Adipocyte (in vitro differentiated cells): ENCODE results near the gene FBXW7.
A peak's percentile ranks its signal among the peaks of the same experiment; 100 is the strongest.

Source experiments
- DNase-seq: peaks from one replicate; pipeline ENCODE4 v3.0.0-alpha.2; 2015; ENCODE audit warnings: low read depth
- H3K27me3 ChIP-seq: replicated peaks from 2 replicates; pipeline ENCODE4 v1.7.0; 2013; ENCODE audit warnings: mild to moderate bottlenecking, low read length, moderate library complexity; ENCODE audit not compliant: control insufficient read depth, insufficient read depth
- H3K36me3 ChIP-seq: 2 replicates; pipeline ENCODE4 v1.7.0; 2013; ENCODE audit warnings: low read length, mild to moderate bottlenecking, moderate library complexity; ENCODE audit not compliant: control insufficient read depth, insufficient read depth, severe bottlenecking
- H3K4me1 ChIP-seq: 2 replicates; pipeline ENCODE4 v1.7.0; 2013; ENCODE audit warnings: mild to moderate bottlenecking, low read length, moderate library complexity; ENCODE audit not compliant: control insufficient read depth, insufficient read depth
- H3K4me3 ChIP-seq: 2 replicates; pipeline ENCODE4 v1.7.0; 2013; ENCODE audit warnings: mild to moderate bottlenecking, low read length, moderate library complexity
- H3K9ac ChIP-seq: 2 replicates; pipeline ENCODE4 v1.7.0; 2013; ENCODE audit warnings: mild to moderate bottlenecking, low read length, moderate library complexity
- H3K9me3 ChIP-seq: 2 replicates; pipeline ENCODE4 v1.7.0; 2013; ENCODE audit warnings: mild to moderate bottlenecking, low read length, moderate library complexity; ENCODE audit not compliant: control insufficient read depth

Gene FBXW7

GRCh38 chr4:152509595-152510225, 26.2 kb downstream of the FBXW7 start:
- no peaks in the 10 kb centered on the region for H3K27me3 ChIP-seq
- H3K4me3 ChIP-seq, result no peak overlapping the region
- no peaks in the 10 kb centered on the region for H3K4me1 ChIP-seq
- H3K9me3 ChIP-seq, result no peaks in the 10 kb centered on the region
- H3K36me3 ChIP-seq, result no peaks in the 10 kb centered on the region
- H3K9ac ChIP-seq, result no peak overlapping the region
- DNase-seq, result no peak

GRCh38 chr4:152508818-152509217, 27.1 kb downstream of the FBXW7 start:
- Histone ChIP-seq H3K36me3 (no peaks in the 10 kb centered on the region), H3K9ac (no peak overlapping the region), H3K4me1 (no peaks in the 10 kb centered on the region), H3K4me3 (no peak overlapping the region), H3K9me3 (no peaks in the 10 kb centered on the region), H3K27me3 (no peaks in the 10 kb centered on the region)
- no peak for DNase-seq

DNA sequence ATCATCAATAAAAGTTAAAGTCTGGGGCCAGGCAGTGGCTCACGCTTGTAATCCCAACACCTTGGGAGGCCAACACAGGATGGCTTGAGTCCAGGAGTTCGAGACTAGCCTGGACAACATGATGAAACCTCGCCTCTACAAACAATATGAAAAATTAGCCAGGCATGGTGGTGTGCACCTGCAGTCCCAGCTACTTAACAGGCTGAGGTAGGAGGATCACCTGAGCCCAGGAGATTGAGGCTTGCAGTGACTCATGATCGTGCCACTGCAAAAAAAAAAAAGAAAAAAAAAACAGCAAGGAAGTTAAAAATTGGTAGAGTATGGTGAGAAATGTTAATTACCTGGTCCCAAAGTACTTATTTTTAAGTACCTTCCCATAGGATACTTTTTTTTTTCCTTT, 27.5 kb downstream of the FBXW7 start:
- Histone ChIP-seq H3K4me3 (no peak overlapping the region), H3K27me3 (no peaks in the 10 kb centered on the region), H3K9ac (no peak overlapping the region), H3K4me1 (no peaks in the 10 kb centered on the region), H3K9me3 (no peaks in the 10 kb centered on the region), H3K36me3 (no peaks in the 10 kb centered on the region)
- DNase-seq, result no peak

- Histone ChIP-seq H3K9ac (no peak overlapping the region), H3K36me3 (no peaks in the 10 kb centered on the region), H3K4me1 (peaks cover 13% of the 10 kb centered on the region), H3K9me3 (no peaks in the 10 kb centered on the region), H3K4me3 (no peak overlapping the region), H3K27me3 (no peaks in the 10 kb centered on the region)
- DNase-seq, result peak; percentile 55
These were observed 32.1 kb downstream of the FBXW7 start for GRCh38 chr4:152503653-152504290.

- peak overlapping the region; percentile 8 for H3K9ac ChIP-seq
- peaks cover 13% of the 10 kb centered on the region for H3K4me1 ChIP-seq
- H3K36me3 ChIP-seq, result no peaks in the 10 kb centered on the region
- no peaks in the 10 kb centered on the region for H3K27me3 ChIP-seq
- no peaks in the 10 kb centered on the region for H3K9me3 ChIP-seq
- no peak overlapping the region for H3K4me3 ChIP-seq
- peak; percentile 10 for DNase-seq
These were observed 33.9 kb downstream of the FBXW7 start for GRCh38 chr4:152501846-152502536.

- peak; percentile 95 for DNase-seq
- Histone ChIP-seq H3K27me3 (no peaks in the 10 kb centered on the region), H3K9ac (no peak overlapping the region), H3K4me3 (no peak overlapping the region), H3K4me1 (peaks cover 13% of the 10 kb centered on the region), H3K9me3 (no peaks in the 10 kb centered on the region), H3K36me3 (no peaks in the 10 kb centered on the region)
These were observed 35.0 kb downstream of the FBXW7 start for GRCh38 chr4:152500800-152501434.

DNA sequence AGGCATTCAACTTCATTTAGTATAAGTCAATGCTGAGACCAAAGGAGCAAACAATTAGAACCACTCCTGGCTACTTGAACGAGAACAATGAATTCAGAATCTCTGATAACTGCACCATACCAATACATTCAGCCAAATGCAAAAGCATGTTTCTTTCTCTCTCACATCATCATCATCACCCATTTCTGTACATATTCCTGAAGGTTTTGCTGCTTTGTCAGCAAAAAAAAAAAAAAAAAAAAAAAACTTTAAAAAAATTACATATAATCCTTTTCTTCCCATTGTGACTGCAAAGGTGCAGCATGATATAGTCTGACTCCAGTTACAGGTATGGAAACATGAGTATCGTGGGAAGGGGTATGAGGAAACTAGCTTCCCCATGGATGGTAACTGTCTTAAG, 35.6 kb downstream of the FBXW7 start:
- Histone ChIP-seq H3K4me1 (peaks cover 13% of the 10 kb centered on the region), H3K27me3 (no peaks in the 10 kb centered on the region), H3K4me3 (no peak overlapping the region), H3K9me3 (no peaks in the 10 kb centered on the region), H3K9ac (no peak overlapping the region), H3K36me3 (no peaks in the 10 kb centered on the region)
- no peak for DNase-seq

DNA sequence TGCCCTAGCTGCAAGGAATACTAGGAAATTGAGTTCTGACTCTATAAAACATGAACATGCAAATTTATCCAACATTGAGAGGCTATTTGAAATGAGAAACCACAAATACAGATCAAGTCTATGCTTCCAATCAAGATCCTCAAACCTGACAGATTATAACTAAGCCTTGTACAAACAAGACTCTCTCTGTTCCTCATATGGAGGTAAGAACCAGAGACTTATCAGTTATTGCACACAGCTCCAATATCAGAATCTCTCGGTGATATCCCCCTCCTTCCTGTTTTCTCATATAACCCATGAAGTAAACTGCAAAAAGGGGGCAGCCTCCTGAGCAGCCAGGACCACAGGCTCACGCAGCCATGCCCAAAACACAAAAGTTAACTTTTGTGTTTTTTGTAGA, 36.5 kb downstream of the FBXW7 start:
- H3K4me1 ChIP-seq, result peaks cover 13% of the 10 kb centered on the region
- H3K27me3 ChIP-seq, result no peaks in the 10 kb centered on the region
- H3K9me3 ChIP-seq, result no peaks in the 10 kb centered on the region
- no peak overlapping the region for H3K9ac ChIP-seq
- no peak overlapping the region for H3K4me3 ChIP-seq
- DNase-seq, result no peak
- H3K36me3 ChIP-seq, result no peaks in the 10 kb centered on the region

DNA sequence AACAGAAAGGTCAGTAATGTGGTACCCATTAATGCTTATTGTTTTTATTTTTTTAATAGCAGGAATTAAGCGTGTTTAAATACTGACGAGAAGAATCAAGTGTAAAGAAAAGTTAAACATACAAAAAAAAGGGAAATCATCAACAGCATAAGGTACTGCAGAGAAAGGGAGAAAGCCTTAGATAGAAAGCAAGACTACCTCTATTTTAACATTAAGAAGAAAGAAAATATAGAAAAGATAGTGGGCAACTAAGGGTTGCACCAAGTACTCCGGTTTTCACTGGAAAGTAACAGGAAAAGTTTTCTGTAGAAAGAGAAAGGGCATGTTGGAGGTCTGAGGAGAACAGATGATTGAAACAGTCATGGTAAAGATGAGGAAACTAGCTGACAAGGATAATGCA, 41.9 kb downstream of the FBXW7 start:
- H3K9ac ChIP-seq, result no peak overlapping the region
- H3K9me3 ChIP-seq, result no peaks in the 10 kb centered on the region
- no peaks in the 10 kb centered on the region for H3K4me1 ChIP-seq
- H3K36me3 ChIP-seq, result no peaks in the 10 kb centered on the region
- H3K4me3 ChIP-seq, result no peak overlapping the region
- DNase-seq, result no peak
- H3K27me3 ChIP-seq, result no peaks in the 10 kb centered on the region

DNA sequence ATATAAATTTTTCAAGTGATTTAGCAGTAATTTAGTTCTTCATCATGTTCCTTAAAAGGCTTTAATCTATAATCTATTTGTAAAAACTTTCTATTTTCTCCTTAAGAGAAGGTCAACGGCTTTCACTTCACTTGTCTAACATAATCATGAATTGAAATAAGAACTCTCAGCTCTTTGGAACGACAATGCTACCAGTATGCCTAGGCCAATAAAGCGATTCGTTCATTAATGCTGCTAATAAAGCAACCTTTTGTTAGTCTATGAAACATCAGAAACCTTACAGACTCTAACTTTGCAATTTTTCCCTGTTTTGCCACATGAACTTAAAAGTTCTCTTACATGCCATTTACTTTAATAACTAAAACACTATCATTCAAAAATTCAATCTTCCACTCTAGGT, 47.6 kb downstream of the FBXW7 start:
- Histone ChIP-seq H3K27me3 (no peaks in the 10 kb centered on the region), H3K36me3 (no peaks in the 10 kb centered on the region), H3K9me3 (no peaks in the 10 kb centered on the region), H3K4me1 (peaks cover 8% of the 10 kb centered on the region), H3K9ac (no peak overlapping the region), H3K4me3 (no peak overlapping the region)
- DNase-seq, result no peak
